ENCODE results near the gene TLX2.

TLX2 gene

DNA sequence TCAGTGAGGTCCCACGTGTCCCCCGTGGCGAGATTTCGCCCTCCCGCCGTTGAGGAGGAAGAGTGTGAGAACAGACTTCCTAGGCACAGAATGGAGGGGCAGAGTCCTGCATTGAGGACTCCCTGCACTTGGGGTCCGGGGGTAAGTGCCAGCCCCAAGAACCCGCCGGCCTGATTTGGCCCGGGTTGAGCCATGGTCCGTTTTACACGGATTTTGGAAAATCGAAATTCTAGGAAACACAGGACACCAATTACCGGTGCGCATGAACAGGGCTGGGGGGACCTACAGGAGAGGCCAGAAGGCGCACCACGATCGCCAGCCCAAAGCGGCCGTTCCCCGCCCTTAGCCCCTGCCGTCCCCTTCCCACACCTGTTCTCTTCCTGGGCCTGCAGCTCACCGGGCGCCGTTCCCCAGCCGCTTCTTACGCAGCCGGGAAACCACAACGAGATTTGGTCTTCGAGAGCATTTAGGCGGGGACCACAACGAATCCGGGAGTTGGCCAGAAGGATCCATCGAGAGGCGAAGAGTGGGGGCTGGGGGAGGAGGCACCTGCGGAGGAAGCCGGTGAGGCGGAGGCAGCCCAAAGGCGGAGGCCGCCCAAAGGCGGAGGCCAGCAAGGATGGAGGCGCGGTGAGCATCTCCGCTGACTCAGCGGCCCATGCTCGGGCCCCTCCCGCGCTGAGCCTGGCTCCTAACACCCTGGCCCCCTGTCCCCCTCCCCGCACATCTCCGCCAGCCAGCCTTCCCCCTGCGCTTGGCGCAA, 464 bp upstream of the TLX2 start:
- DNase-seq = no peak

GRCh38 chr2:74515271-74515980, 1.2 kb downstream of the TLX2 start:
- DNase-seq = no peak

DNA sequence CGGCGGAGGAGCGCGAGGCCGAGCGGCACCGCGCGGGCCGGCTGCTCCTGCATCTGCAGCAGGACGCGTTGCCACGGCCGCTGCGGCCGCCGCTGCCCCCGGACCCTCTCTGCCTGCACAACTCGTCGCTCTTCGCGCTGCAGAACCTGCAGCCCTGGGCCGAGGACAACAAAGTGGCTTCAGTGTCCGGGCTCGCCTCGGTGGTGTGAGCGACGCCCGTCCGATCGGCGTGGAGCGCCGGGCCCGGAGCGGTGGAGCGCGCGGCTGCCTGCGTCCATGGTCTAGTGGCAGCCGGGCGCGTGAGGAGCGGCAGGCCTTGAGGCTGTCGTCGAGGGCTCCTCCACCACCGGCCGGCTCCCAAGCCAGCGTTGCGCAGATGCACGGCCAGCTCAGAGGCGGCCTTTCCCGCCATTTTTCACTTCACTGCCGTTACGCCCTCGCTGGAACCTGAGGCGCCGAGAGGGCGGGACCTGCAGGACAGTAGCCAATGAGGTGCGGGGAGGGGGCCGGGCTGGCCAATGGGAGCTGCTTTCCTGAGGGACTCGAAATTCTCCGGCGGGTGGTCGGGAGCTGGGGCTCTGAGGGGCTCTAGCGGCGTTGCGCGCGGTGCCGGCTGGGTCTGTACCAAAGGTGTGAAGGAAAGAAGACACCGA, 1.9 kb downstream of the TLX2 start:
- DNase-seq = peak in 1 of 2 donors; percentile 30

- DNase-seq = no peak
Observed at GRCh38 chr2:74516650-74517049, 2.4 kb downstream of the TLX2 start.

GRCh38 chr2:74522516-74522915, 8.3 kb downstream of the TLX2 start:
- no peak for DNase-seq

GRCh38 chr2:74524005-74524404, 9.8 kb downstream of the TLX2 start:
- DNase-seq = no peak

DNA sequence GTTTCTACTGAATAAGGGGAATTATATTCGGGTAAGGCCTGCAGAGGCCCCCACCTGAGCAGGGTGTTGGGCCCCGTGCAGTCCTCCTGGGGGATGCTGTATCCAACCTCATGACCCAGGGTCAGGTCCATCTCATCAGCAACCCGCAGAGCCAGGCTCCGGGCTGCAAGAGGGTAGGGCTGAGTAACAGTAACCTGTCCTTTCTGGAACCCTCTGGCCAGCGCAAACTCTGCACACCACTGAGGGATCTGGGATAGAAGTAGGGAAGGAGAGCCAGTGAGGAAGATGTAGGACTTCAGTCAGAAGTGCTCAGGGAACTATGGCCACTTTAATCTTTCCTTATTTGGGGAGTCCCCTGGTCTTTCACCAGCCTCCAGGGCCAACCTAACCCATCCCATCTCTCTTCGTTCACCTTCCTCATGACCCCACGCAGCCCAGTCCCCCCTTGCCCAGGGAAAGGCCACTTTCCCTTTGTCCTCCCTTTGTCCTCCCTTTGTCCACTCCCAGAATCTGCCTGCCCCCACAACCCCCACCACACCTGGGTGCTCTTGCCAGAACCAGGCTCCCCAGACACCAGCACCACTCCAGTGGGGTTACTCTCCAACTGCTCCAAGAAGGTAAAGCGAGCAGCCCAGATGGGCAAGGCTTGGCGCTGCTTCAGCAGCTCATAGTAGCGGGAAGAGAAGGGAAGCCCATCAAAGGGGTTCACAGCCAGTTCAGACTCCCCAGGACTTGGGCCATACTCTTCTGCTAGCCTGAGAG, 10.9 kb downstream of the TLX2 start:
- DNase-seq = no peak

DNA sequence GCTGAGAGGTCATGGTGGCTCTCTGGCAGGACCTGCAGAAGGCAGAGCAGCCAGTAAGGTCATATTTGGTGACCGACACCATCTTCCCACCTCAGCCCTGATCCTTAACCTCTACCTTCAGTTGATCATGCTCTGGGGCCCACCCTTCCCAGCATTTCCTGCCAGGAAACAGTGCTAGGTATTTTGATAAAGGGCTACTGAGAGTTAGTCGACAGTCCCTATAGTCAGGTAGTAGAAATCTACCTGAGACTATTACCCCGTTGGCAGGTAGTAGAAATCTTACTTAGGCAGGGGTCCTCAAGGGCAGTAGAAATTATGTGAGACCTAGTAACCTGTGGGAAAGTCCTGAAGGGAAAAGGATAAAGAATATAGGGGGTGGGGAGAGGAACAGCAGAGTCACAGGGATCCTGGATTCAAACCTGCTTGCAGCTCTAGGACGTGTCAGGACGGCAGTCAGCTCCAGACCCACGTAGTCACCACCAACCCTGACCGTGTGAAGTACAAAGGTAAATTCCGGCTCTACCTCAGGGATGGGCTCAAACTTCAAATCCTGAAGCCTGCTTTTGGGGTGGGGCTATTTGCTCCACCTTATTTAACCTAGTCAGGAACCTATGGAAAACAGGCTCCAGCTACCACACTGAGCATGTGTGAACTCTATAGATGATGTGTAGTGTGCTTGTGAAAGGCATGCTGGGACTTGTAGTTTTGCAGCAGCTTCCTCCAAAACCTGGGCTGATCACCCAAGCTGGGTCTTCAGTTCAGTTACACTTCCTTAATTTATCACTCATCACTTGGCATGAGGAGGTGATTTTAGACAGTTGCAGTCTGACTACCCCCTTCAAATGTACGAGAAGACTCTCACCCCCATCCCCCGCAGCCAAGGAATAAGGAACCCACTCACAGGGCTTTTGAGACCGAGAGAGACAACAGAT, 11.7 kb downstream of the TLX2 start, which contains the start of gene DQX1:
Gene DQX1, minus strand, starts transcription at position 515 of the 932 bp plus-strand sequence. Its CDS starts 502 bp downstream, at position 13.
- DNase-seq = no peak

DNA sequence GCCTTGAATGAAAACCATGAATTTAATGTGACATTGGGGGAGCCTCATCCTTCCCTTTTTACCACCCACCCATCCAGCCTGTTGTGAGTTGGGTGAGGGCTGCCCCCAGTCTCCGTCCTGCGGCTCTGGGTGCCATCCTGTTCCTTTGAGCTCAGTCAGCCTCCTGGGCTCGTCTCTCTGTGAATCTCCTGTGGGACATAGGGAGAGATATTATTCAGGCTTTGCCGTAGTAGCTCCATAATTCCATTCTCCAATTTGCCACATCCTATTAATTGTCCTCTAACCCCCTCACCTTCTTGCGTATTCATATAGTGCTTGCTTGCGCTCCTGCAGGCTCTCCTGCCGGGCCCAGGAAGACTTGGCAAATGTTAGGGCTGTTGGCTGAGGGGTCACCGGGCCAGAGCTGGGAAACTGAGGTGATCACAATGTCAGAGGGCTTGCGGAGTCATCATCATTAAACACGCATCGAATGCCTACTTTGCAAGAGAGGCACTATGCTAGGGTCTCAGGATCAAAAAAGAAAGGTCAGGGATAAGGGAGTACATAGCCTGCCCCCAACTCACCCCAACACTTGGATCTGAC, 12.5 kb downstream of the TLX2 start:
- DNase-seq = no peak

DNA sequence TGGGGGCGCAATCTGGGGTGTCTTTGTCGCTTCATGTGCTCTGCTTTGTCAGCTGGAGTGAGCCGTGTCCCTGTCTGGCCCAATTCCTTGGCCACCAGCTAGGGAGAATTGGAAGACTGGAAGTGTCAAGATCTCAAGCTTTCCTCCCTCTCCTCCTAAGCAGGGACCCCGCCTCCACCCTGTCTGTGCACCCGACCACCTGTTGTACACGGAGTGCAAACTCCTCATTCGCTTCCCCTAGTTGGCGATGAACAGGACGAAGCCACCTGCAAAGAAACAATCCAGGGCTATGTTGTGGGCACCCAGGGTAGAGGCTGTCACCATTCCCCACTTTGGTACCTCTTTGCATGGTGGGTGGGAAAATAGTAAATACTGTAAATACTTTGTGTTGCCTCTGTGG, 13.5 kb downstream of the TLX2 start:
- DNase-seq = no peak

- no peak for DNase-seq
Observed at GRCh38 chr2:74528600-74529356, 14.5 kb downstream of the TLX2 start.

DNA sequence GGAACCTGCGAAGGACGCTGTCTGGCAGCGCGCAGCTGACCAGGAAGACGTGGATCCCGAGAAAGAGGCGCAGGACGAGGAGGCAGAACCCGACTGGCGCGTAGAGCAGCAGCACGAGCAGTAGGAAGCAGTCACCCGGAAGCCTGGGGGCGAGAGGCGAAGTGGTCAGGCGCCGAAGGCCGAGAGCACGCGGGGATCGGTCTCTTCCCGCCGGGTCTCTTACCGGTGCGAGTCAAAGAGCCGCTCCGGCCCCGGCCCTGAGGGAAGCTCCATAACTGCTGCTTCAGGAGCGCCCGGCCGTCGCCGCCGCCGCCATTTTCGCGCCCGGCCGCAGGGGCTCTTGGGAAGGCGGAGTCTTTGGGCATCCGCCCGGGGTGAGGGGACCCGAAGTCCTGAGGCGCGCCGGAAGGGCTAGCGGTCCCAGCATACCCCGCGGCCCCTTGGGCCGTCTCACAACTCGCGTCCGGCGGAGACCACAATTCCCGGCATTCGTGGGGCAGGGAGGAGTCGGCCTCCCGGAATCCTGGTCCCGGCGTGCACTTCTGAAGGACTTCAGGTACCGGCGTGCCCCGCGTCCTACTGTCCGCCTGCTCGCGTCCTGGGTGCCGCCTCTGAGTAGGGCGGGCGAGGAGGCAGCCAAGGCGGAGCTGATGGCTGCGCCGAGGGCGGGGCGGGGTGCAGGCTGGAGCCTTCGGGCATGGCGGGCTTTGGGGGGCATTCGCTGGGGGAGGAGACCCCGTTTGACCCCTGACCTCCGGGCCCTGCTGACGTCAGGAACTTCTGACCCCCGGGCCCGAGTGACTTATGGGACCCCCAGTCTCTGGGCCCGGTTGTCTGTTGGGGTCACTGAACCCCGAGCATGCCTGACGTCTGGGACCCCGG, 15.3 kb downstream of the TLX2 start, which contains the start of the genes AUP1 and HTRA2:
Gene AUP1, minus strand, starts transcription at position 350 of the 882 bp plus-strand sequence. Its CDS starts 77 bp downstream, at position 273.
Gene HTRA2, plus strand, starts transcription at position 577 of the 882 bp plus-strand sequence. Its CDS starts 74 bp downstream, at position 651.
- peak; percentile 25 to 81 for DNase-seq

DNA sequence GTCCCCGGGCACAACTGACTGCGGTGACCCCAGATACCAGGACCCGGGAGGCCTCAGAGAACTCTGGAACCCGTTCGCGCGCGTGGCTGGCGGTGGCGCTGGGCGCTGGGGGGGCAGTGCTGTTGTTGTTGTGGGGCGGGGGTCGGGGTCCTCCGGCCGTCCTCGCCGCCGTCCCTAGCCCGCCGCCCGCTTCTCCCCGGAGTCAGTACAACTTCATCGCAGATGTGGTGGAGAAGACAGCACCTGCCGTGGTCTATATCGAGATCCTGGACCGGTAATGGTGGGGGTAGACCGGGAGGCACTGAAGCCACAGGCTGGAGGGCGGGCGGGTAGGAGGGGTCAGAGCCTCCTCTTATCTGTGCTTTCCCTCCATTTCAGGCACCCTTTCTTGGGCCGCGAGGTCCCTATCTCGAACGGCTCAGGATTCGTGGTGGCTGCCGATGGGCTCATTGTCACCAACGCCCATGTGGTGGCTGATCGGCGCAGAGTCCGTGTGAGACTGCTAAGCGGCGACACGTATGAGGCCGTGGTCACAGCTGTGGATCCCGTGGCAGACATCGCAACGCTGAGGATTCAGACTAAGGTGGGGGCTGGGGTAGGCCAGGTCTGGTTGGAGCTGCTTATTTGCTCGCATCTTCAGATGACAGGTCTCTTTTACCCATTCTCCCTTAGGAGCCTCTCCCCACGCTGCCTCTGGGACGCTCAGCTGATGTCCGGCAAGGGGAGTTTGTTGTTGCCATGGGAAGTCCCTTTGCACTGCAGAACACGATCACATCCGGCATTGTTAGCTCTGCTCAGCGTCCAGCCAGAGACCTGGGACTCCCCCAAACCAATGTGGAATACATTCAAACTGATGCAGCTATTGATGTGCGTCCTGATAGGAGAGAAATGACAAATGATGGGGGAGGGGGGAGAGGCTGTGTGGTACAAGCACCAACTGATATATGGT, 16.3 kb downstream of the TLX2 start:
- peak in 1 of 2 donors; percentile 24 for DNase-seq

GRCh38 chr2:74531666-74532065, 17.4 kb downstream of the TLX2 start:
- no peak for DNase-seq

- DNase-seq = no peak
Observed at GRCh38 chr2:74532222-74532621, 18.0 kb downstream of the TLX2 start.

DNA sequence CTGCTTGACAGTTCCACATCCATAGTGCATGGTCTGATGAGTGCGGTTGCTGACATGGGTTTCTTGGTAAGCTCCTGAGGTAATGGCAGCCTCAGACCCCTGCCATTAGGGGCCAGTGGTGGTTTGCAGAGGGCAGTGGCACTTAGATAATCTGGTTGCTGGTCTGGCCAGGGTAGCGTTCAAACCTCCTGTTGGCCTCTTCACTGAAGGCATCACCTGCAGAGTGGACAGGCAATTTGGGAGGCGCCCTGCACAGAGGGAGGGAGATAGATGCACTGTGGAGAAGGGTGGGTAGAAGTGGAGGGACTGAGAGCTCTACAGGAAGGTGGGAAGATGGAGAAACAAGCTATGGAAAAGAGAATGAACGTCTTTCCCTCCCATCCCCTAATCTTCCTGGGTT, 19.2 kb downstream of the TLX2 start:
- no peak for DNase-seq

- no peak for DNase-seq
Observed at GRCh38 chr2:74534411-74534810, 20.2 kb downstream of the TLX2 start.

GRCh38 chr2:74535440-74535965, 21.3 kb downstream of the TLX2 start:
- DNase-seq = no peak
